Lung (tissue), 12 donors: ENCODE data around the gene ZNF280B. TPM values are rescaled to one million over a fixed set of nuclear protein-coding genes. Genes with fewer than 3 reads are reported as not detected.

ENCODE experiments used
- ATAC-seq: fragments of 200-7000 bp; cut with Tn5 transposase; one replicate; pipeline ENCODE4 v1.9.1; 2020; ENCODE audit warnings: moderate number of reproducible peaks; ENCODE audit not compliant: insufficient read depth, low FRiP score
- DNase-seq, 3 donors: peaks; one replicate each; pipeline ENCODE4 v3.0.0-alpha.2; 2013 to 2017
- H3K27ac ChIP-seq, 2 donors: one replicate each; pipeline ENCODE4 v1.5.1; 2013; ENCODE audit warnings: mild to moderate bottlenecking in 2 of 2, moderate library complexity in 2 of 2, control low read depth in 1 of 2, inconsistent platforms in 1 of 2, low read depth in 1 of 2, low read length in 1 of 2
- H3K27me3 ChIP-seq, 3 donors: one replicate each; pipeline ENCODE4 v1.5.1; 2013; ENCODE audit warnings: low read length in 2 of 3; ENCODE audit not compliant: control insufficient read depth in 3 of 3, insufficient read depth in 3 of 3
- H3K36me3 ChIP-seq, 4 donors: one replicate each; pipeline ENCODE4 v1.5.1; 2013; ENCODE audit warnings: low read length in 4 of 4, mild to moderate bottlenecking in 1 of 4, moderate library complexity in 1 of 4; ENCODE audit not compliant: control insufficient read depth in 4 of 4, insufficient read depth in 4 of 4
- H3K4me1 ChIP-seq, 5 donors: one replicate each; pipeline ENCODE4 v1.5.1; 2013; ENCODE audit warnings: low read length in 5 of 5, mild to moderate bottlenecking in 2 of 5, moderate library complexity in 1 of 5; ENCODE audit not compliant: control insufficient read depth in 5 of 5, insufficient read depth in 5 of 5
- H3K4me3 ChIP-seq: one replicate; pipeline ENCODE4 v1.5.1; 2013; ENCODE audit warnings: mild to moderate bottlenecking, control low read depth, moderate library complexity
- H3K9ac ChIP-seq, 2 donors: one replicate each; pipeline ENCODE4 v1.5.1; 2013; ENCODE audit warnings: low read length in 2 of 2, control low read depth in 1 of 2; ENCODE audit not compliant: insufficient read depth in 1 of 2
- H3K9me3 ChIP-seq, 4 donors: one replicate each; pipeline ENCODE4 v1.5.1; 2013; ENCODE audit warnings: low read length in 3 of 4, mild to moderate bottlenecking in 1 of 4, moderate library complexity in 1 of 4; ENCODE audit not compliant: control insufficient read depth in 4 of 4, insufficient read depth in 3 of 4
- WGBS, 2 donors: extraction: QIAGEN DNeasy Blood & Tissue Kit; methylation state at CpG; one replicate each; pipeline ENCODE4 v1.1.7; 2013; 5-methylcytosine and 5-hydroxymethylcytosine counted together
- polyA plus RNA-seq, 2 donors: library from polyadenylated mRNA; stranded (reverse); fragments of 200-250 nt; gene quantifications; one replicate each; pipeline ENCODE4 v1.2.1, GENCODE V29; 2013
- total RNA-seq, 2 donors: library from RNA; depleted of rRNA in 1 of 2; stranded (reverse); fragments of >200 nt in 1 of 2; gene quantifications; one replicate each; pipeline ENCODE4 v1.2.1, GENCODE V29; 2014 to 2021
- TF ChIP-seq, protein P1 (sequence below): IDR thresholded peaks from 2 replicates; pipeline ENCODE4 v1.5.1; 2012; ENCODE audit warnings: mild to moderate bottlenecking; ENCODE audit errors: control extremely low read depth, extremely low read depth
- donor health status: control.
- donor health status: control.
- donor health status: Bipolar disorder and iron deficiency.
- donor health status: healthy.
- donor health status: DM: yes; HTN: yes; CAD: no.

Gene ZNF280B
- total and polyA plus RNA-seq, 4 donors, result 0.11 to 0.97 (median 0.31) TPM

DNA sequence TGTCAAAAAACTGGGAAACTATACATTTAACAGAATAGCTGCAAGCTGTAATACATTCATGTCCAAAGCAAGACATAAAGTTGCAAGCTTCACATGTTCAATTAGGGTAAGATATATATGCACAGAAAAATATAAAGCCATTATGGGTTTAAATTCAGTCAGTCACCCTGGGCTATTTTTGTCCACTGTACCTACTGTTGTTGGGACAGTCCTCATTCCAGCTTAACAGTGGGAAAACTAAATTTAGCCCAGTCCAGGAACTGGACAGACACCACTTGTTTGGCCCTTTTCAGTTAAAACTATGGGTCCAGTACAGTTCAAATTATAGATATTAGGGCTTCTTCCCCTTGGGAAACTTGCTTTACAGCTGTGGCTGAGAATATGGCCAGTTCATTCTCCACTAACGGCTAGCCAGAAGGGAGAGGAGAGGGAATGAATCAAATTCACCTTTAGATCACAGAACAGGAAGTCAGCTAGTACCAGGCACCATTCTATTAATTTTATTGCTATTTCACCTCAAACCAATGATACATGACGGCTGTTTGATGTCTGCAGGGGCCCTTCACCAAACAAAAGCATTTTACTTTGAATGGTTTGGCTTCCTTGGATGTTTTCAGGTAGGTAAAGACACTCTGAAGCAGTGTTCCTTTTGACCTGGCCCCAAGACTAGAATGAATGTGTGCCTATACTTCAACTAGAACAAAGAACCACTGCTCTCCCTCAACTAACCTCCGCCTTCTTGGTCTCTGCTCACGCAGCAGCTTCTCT, 22.2 kb downstream of the ZNF280B start:
- no peak for ATAC-seq
- Histone ChIP-seq H3K4me3 (no peak overlapping the region), H3K9me3 (peaks cover 0 to 2% (median 0%) of the 10 kb centered on the region in 4 donors), H3K9ac (no peak overlapping the region), H3K36me3 (no peaks in the 10 kb centered on the region), H3K27me3 (no peaks in the 10 kb centered on the region), H3K4me1 (no peaks in the 10 kb centered on the region), H3K27ac (no peak overlapping the region)
- 90 to 95% methylated on average over 4 of the region's 4 CpGs for WGBS, 2 donors
- DNase-seq, result no peak
- TF ChIP-seq, protein P1, sequence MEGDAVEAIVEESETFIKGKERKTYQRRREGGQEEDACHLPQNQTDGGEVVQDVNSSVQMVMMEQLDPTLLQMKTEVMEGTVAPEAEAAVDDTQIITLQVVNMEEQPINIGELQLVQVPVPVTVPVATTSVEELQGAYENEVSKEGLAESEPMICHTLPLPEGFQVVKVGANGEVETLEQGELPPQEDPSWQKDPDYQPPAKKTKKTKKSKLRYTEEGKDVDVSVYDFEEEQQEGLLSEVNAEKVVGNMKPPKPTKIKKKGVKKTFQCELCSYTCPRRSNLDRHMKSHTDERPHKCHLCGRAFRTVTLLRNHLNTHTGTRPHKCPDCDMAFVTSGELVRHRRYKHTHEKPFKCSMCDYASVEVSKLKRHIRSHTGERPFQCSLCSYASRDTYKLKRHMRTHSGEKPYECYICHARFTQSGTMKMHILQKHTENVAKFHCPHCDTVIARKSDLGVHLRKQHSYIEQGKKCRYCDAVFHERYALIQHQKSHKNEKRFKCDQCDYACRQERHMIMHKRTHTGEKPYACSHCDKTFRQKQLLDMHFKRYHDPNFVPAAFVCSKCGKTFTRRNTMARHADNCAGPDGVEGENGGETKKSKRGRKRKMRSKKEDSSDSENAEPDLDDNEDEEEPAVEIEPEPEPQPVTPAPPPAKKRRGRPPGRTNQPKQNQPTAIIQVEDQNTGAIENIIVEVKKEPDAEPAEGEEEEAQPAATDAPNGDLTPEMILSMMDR, result no peak

DNA sequence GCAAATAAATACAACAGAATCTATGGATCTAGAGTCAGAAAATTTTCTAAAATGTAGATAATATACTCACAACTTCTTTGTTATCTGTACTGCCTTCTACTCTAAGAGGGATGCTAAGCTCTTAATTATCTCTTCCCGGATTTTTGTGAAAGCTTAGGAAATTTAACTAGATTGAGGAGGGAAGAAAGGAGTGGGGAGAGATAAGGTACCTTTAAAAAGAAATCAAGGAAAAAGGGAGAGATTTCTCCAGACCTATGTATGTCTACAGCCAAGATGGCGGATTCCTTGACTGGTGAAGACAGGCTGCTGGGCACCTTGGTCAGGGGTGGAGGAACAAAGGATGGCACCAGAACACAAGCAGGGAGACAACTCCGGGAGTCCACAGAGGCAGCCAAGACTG, 23.0 kb downstream of the ZNF280B start:
- no peak overlapping the region for H3K9ac ChIP-seq
- no peak for DNase-seq
- no peaks in the 10 kb centered on the region for H3K36me3 ChIP-seq
- TF ChIP-seq, protein P1, result no peak
- WGBS, 2 donors, result 96% methylated on average over 3 of the region's 3 CpGs
- H3K4me3 ChIP-seq, result no peak overlapping the region
- H3K4me1 ChIP-seq, result no peaks in the 10 kb centered on the region
- no peak for ATAC-seq
- H3K27me3 ChIP-seq, result no peaks in the 10 kb centered on the region
- H3K27ac ChIP-seq, result no peak overlapping the region
- H3K9me3 ChIP-seq, result peaks cover 0 to 2% (median 0%) of the 10 kb centered on the region in 4 donors

DNA sequence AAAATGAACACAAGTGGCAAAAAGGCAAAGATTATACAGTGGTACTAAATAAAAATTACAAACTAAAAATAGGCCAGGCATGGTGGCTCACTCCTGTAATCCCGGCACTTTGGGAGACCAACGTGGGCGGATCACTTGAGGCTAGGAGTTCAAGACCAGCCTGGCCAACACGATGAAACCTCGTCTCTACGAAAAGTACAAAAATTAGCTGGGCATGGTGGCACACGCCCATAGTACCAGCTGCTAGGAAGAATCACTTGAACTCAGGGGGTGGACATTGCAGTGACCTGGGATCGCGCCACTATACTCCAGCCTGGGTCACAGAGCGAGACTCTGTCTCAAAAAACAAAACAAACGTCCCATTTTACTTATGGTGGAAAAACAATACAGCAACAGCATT, 24.5 kb downstream of the ZNF280B start:
- no peaks in the 10 kb centered on the region for H3K27me3 ChIP-seq
- no peak overlapping the region for H3K9ac ChIP-seq
- no peaks in the 10 kb centered on the region for H3K36me3 ChIP-seq
- 95 to 96% methylated on average over 11 of the region's 11 CpGs for WGBS, 2 donors
- H3K4me1 ChIP-seq, result no peaks in the 10 kb centered on the region
- ATAC-seq (no peak), DNase-seq (no peak)
- peaks cover 0 to 2% (median 0%) of the 10 kb centered on the region in 4 donors for H3K9me3 ChIP-seq
- H3K27ac ChIP-seq, result no peak overlapping the region
- TF ChIP-seq, protein P1, result no peak
- H3K4me3 ChIP-seq, result no peak overlapping the region
